ENCODE measurements around the gene FLT3. TPM values are rescaled to one million over a fixed set of nuclear protein-coding genes. Genes with fewer than 3 reads are reported as not detected.

The FLT3 gene
- total and polyA plus RNA-seq, 2 donors from 2014 or later, result 2.9 TPM; not detected in 1

DNA sequence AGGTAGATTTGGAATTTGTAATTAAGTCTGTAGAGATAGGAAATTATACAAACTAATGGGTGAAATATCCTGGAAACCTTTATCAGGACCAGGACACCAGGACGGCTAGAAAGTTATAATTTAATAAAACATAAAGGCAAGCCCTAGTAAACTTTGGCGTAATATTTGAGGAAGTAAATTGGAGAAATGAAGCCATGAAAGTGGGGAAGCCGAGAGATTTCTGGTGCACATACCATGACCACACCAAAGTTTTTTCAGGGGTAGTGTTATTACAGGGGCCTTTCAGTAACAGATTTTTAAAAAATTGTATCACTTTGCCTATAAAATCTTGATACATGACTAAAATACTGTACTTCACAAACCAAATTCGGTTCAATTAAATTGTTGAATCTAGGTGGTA is 57.2 kb downstream of the FLT3 start:
- intact Hi-C loops (cut with DNase I), result no loop called here
- no peak overlapping the region for H3K4me3 ChIP-seq (ENCODE audit: low read length in 3 of 3)
- DNase-seq (no peak), FAIRE-seq (no peak)
- no peaks in the 10 kb centered on the region for H3K27me3 ChIP-seq (ENCODE audit: control insufficient read depth, insufficient read depth, low read length)
- no peak overlapping the region for H3K9ac ChIP-seq (ENCODE audit: low read length in 3 of 3)
- H3K4me1 ChIP-seq (ENCODE audit: control insufficient read depth in 2 of 3, insufficient read depth in 2 of 3, low read depth in 1 of 3, low read length in 3 of 3), result no peaks in the 10 kb centered on the region
- no peaks in the 10 kb centered on the region for H3K36me3 ChIP-seq (ENCODE audit: control insufficient read depth in 2 of 3, insufficient read depth in 3 of 3, low read length in 3 of 3)
- no peaks in the 10 kb centered on the region for H3K9me3 ChIP-seq (ENCODE audit: control insufficient read depth in 2 of 3, insufficient read depth in 1 of 3, low read length in 3 of 3)
- TF ChIP-seq, protein P1, sequence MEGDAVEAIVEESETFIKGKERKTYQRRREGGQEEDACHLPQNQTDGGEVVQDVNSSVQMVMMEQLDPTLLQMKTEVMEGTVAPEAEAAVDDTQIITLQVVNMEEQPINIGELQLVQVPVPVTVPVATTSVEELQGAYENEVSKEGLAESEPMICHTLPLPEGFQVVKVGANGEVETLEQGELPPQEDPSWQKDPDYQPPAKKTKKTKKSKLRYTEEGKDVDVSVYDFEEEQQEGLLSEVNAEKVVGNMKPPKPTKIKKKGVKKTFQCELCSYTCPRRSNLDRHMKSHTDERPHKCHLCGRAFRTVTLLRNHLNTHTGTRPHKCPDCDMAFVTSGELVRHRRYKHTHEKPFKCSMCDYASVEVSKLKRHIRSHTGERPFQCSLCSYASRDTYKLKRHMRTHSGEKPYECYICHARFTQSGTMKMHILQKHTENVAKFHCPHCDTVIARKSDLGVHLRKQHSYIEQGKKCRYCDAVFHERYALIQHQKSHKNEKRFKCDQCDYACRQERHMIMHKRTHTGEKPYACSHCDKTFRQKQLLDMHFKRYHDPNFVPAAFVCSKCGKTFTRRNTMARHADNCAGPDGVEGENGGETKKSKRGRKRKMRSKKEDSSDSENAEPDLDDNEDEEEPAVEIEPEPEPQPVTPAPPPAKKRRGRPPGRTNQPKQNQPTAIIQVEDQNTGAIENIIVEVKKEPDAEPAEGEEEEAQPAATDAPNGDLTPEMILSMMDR (IDR thresholded peaks at IDR 0.05; ENCODE audit: borderline replicate concordance, extremely low read depth, insufficient read depth), result no peak
- H3K27ac ChIP-seq (ENCODE audit: low read depth in 2 of 2, low read length in 2 of 2), result no peak overlapping the region

DNA sequence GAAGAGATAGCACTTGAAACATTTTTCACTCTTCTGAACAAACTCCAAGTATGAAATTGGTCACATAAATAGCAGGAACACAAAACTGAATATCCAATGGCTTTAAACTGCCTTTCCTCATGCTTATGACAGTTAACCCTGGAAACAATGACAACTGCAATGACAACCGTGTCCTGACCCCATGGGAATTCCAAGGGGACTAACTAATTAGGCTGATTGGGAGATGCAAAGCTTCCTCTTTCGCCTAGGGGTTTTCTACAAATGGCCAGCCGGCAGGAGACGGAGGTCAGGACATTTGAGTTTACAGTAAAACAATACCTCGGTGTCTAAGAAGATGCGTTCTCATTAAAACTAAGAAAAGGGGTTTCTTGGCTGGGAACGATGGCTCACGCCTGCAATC is 58.9 kb downstream of the FLT3 start:
- TF ChIP-seq, protein P1 (IDR thresholded peaks at IDR 0.05; ENCODE audit: borderline replicate concordance, extremely low read depth, insufficient read depth), result no peak
- no peaks in the 10 kb centered on the region for H3K9me3 ChIP-seq (ENCODE audit: control insufficient read depth in 2 of 3, insufficient read depth in 1 of 3, low read length in 3 of 3)
- H3K27me3 ChIP-seq (ENCODE audit: control insufficient read depth, insufficient read depth, low read length), result no peaks in the 10 kb centered on the region
- no peaks in the 10 kb centered on the region for H3K36me3 ChIP-seq (ENCODE audit: control insufficient read depth in 2 of 3, insufficient read depth in 3 of 3, low read length in 3 of 3)
- no peaks in the 10 kb centered on the region for H3K4me1 ChIP-seq (ENCODE audit: control insufficient read depth in 2 of 3, insufficient read depth in 2 of 3, low read depth in 1 of 3, low read length in 3 of 3)
- H3K9ac ChIP-seq (ENCODE audit: low read length in 3 of 3), result no peak overlapping the region
- no peak overlapping the region for H3K27ac ChIP-seq (ENCODE audit: low read depth in 2 of 2, low read length in 2 of 2)
- intact Hi-C loops (cut with DNase I), result no loop called here
- FAIRE-seq, result no peak
- no peak for DNase-seq
- H3K4me3 ChIP-seq (ENCODE audit: low read length in 3 of 3), result no peak overlapping the region

DNA sequence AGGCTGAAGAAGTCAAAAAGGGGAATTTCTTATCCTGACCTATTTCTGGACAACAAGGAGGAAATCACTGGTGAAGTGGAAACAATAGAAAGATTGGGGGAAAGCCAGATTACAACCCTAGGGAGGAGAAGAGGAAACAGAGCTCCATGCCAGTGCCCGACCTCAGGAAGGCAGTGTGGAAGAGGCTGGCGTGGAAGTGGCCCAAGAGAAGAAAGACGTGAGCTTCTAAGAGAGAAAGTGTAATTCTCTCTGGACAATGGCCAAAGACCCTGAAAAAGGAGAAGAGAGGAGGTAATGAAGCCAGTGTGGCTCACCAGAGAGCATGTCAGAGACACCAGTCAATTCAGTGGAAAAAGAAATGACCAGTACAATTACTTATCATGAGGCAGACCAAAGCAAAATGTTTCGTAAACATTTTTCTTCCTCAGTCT is 59.3 kb downstream of the FLT3 start:
- Histone ChIP-seq H3K4me1 (ENCODE audit: control insufficient read depth in 2 of 3, insufficient read depth in 2 of 3, low read depth in 1 of 3, low read length in 3 of 3) (no peaks in the 10 kb centered on the region), H3K4me3 (ENCODE audit: low read length in 3 of 3) (no peak overlapping the region), H3K27me3 (ENCODE audit: control insufficient read depth, insufficient read depth, low read length) (no peaks in the 10 kb centered on the region), H3K36me3 (ENCODE audit: control insufficient read depth in 2 of 3, insufficient read depth in 3 of 3, low read length in 3 of 3) (no peaks in the 10 kb centered on the region), H3K9me3 (ENCODE audit: control insufficient read depth in 2 of 3, insufficient read depth in 1 of 3, low read length in 3 of 3) (no peaks in the 10 kb centered on the region), H3K27ac (ENCODE audit: low read depth in 2 of 2, low read length in 2 of 2) (no peak overlapping the region), H3K9ac (ENCODE audit: low read length in 3 of 3) (no peak overlapping the region)
- intact Hi-C loops (cut with DNase I), result no loop called here
- TF ChIP-seq, protein P1 (IDR thresholded peaks at IDR 0.05; ENCODE audit: borderline replicate concordance, extremely low read depth, insufficient read depth), result no peak
- FAIRE-seq (no peak), DNase-seq (no peak)

DNA sequence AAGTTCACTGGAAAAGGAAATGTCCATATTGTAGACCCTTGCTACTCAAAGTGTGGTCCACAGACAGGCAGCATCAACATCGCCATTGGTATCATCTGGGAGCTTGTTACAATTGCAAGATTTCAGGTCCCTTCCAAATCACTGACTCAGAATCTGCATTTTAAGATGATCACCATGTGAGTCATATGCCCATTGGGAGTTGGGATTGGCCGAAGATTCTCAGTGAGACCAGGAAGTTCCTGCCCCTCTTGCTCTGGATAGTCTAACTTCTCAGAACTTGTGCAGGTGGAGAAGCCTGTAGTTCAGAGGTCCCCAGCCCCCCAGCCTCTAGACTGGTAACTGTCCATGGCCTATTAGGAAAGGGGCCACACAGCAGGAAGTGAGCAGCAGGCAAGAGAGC is 63.0 kb downstream of the FLT3 start:
- no peaks in the 10 kb centered on the region for H3K4me1 ChIP-seq (ENCODE audit: control insufficient read depth in 2 of 3, insufficient read depth in 2 of 3, low read depth in 1 of 3, low read length in 3 of 3)
- H3K27me3 ChIP-seq (ENCODE audit: control insufficient read depth, insufficient read depth, low read length), result no peaks in the 10 kb centered on the region
- intact Hi-C loops (cut with DNase I), result no loop called here
- TF ChIP-seq, protein P1 (IDR thresholded peaks at IDR 0.05; ENCODE audit: borderline replicate concordance, extremely low read depth, insufficient read depth), result no peak
- H3K9ac ChIP-seq (ENCODE audit: low read length in 3 of 3), result no peak overlapping the region
- no peak for DNase-seq
- no peaks in the 10 kb centered on the region for H3K9me3 ChIP-seq (ENCODE audit: control insufficient read depth in 2 of 3, insufficient read depth in 1 of 3, low read length in 3 of 3)
- no peaks in the 10 kb centered on the region for H3K36me3 ChIP-seq (ENCODE audit: control insufficient read depth in 2 of 3, insufficient read depth in 3 of 3, low read length in 3 of 3)
- no peak overlapping the region for H3K4me3 ChIP-seq (ENCODE audit: low read length in 3 of 3)
- no peak for FAIRE-seq
- no peak overlapping the region for H3K27ac ChIP-seq (ENCODE audit: low read depth in 2 of 2, low read length in 2 of 2)

All from kidney (tissue), 14 donors.